ENCODE data around the gene DGKI. TPM values are rescaled to one million over a fixed set of nuclear protein-coding genes. Genes with fewer than 3 reads are reported as not detected.

DGKI gene
- polyA plus RNA-seq, 2 of the 4 experiments (the other 2 are of a cell fraction) = 0.05 to 0.08 TPM

DNA sequence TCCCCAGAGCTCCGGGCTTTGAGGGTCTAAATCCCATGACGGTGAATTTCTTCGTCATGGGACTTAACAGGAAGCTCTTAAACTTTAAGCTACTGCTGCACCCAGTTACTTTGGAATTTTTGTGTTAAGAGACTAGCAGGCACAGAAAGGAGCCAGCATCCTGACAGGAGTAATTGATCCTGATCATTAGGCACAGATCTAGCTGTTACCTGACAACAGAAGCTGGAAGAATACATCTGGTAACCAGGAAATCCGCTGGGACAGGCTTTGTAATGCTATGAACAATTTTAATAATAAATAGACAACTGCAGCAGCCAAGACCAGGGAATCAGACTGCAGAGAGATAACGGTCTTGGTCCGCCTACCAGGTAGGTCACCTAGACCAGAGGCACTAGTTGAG is 210.9 kb downstream of the DGKI start:
- TF ChIP-seq KDM5A (IDR thresholded peaks at IDR 0.05) (no peak), POLR2A (IDR thresholded peaks at IDR 0.05; ENCODE audit: low read length) (no peak), PHF8 (IDR thresholded peaks at IDR 0.05; ENCODE audit: borderline replicate concordance, low read depth) (no peak), ZNF302 (CRISPR knock-in tag; IDR thresholded peaks at IDR 0.05) (no peak), SMC3 (IDR thresholded peaks at IDR 0.05) (no peak)
- TF ChIP-seq, protein P1, sequence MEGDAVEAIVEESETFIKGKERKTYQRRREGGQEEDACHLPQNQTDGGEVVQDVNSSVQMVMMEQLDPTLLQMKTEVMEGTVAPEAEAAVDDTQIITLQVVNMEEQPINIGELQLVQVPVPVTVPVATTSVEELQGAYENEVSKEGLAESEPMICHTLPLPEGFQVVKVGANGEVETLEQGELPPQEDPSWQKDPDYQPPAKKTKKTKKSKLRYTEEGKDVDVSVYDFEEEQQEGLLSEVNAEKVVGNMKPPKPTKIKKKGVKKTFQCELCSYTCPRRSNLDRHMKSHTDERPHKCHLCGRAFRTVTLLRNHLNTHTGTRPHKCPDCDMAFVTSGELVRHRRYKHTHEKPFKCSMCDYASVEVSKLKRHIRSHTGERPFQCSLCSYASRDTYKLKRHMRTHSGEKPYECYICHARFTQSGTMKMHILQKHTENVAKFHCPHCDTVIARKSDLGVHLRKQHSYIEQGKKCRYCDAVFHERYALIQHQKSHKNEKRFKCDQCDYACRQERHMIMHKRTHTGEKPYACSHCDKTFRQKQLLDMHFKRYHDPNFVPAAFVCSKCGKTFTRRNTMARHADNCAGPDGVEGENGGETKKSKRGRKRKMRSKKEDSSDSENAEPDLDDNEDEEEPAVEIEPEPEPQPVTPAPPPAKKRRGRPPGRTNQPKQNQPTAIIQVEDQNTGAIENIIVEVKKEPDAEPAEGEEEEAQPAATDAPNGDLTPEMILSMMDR (IDR thresholded peaks at IDR 0.05) = no peak
- DNase-seq (ENCODE audit: low read depth in 1 of 2, low spot score in 1 of 2) = no peak
- Histone ChIP-seq H3K4me3 (no peak overlapping the region), H3K9me3 (no peaks in the 10 kb centered on the region), H3K4me1 (no peaks in the 10 kb centered on the region), H3K4me2 (no peak overlapping the region), H3K27ac (no peak overlapping the region)
- POLR2A ChIA-PET = no interaction called here
- FAIRE-seq = no peak
- no peak for ATAC-seq
- 27% methylated on average over 6 of the region's 6 CpGs for WGBS (ENCODE audit: missing lambda C conversion rate)
- CTCF ChIA-PET = interaction anchor here (1.0 to 2.0 kb wide), 4 partner anchors 20 to 268 kb away, joined by 3 to 9 read pairs (median 4); no protein-coding TSS in a partner anchor

DNA sequence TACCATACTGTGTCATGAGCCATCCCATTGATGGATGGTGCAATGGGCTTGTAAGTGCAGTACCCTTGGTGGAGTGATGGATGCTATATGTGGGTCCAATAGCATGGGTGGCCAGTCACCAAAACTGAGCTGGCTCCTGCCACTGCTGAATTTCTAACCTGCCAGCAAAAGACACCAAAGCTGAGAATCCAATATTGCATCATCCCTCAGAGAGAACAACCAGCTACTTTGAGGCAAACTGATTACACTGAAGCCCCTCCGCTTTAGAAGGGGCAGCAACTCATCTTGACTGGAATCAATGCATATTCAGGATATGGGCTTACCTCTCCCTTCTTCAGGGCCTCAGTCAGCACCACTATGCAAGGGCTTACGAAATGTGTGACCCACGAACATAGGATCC is 211.6 kb downstream of the DGKI start:
- Histone ChIP-seq H3K27ac (no peak overlapping the region), H3K4me1 (no peaks in the 10 kb centered on the region), H3K9me3 (no peaks in the 10 kb centered on the region), H3K4me3 (no peak overlapping the region), H3K4me2 (no peak overlapping the region)
- WGBS (ENCODE audit: missing lambda C conversion rate) = 10% methylated on average over 3 of the region's 3 CpGs
- no peak for ATAC-seq
- no peak for FAIRE-seq
- no peak for DNase-seq (ENCODE audit: low read depth in 1 of 2, low spot score in 1 of 2)
- TF ChIP-seq RAD21 (conservative IDR thresholded peaks at IDR 0.05 in 1 of 2, IDR thresholded peaks at IDR 0.05 in 1 of 2) = no peak
- TF ChIP-seq, protein P2, sequence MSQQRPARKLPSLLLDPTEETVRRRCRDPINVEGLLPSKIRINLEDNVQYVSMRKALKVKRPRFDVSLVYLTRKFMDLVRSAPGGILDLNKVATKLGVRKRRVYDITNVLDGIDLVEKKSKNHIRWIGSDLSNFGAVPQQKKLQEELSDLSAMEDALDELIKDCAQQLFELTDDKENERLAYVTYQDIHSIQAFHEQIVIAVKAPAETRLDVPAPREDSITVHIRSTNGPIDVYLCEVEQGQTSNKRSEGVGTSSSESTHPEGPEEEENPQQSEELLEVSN (IDR thresholded peaks at IDR 0.05; ENCODE audit: borderline replicate concordance, low read depth) = no peak
- POLR2A ChIA-PET = no interaction called here
- CTCF ChIA-PET = interaction anchor here (1.3 to 1.6 kb wide), 3 partner anchors 9 to 43 kb away, joined by 3 to 4 read pairs (median 4); no protein-coding TSS in a partner anchor

DNA sequence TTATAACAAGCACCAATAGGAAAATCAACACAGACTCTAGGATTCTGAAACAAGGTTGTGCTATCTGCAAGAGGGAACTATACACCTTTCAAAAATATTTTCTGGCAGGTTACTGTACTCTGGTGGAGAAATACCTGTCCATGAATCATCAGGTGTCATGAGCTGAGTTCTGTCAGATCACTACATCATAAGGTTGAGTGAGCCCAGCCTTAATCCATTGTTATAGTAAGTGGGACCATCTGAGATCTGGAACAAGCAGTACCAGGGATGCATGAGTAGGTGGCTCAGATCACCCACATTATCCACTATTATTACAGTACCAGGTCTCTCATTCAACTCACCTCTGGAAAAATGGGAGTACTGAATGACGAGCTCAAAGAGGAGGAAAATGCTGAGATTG is 212.4 kb downstream of the DGKI start:
- DNase-seq (ENCODE audit: low read depth in 1 of 2, low spot score in 1 of 2) (no peak), FAIRE-seq (no peak), ATAC-seq (no peak)
- H3K4me1 ChIP-seq = no peaks in the 10 kb centered on the region
- H3K4me3 ChIP-seq = no peak overlapping the region
- H3K9me3 ChIP-seq = no peaks in the 10 kb centered on the region
- no peak overlapping the region for H3K4me2 ChIP-seq
- ChIA-PET POLR2A (no interaction called here), CTCF (interaction anchor here (1.6 kb wide), 1 partner anchor 8 kb away, joined by 4 read pairs; no protein-coding TSS in a partner anchor)
- H3K27ac ChIP-seq = no peak overlapping the region
- 9% methylated on average over 1 of the region's 1 CpG for WGBS (ENCODE audit: missing lambda C conversion rate)
- no peak for TF ChIP-seq BHLHE40 (IDR thresholded peaks at IDR 0.05; ENCODE audit: low read depth, low read length)
- TF ChIP-seq, protein P1 (IDR thresholded peaks at IDR 0.05) = no peak
- TF ChIP-seq CHD4 (IDR thresholded peaks at IDR 0.05; ENCODE audit: borderline replicate concordance) = no peak
- no peak for TF ChIP-seq HEYL (CRISPR knock-in tag; IDR thresholded peaks at IDR 0.05)
- TF ChIP-seq FOXS1 (CRISPR knock-in tag; IDR thresholded peaks at IDR 0.05) = no peak
- TF ChIP-seq MAFK (IDR thresholded peaks at IDR 0.05; ENCODE audit: partially characterized antibody) = no peak
- no peak for TF ChIP-seq ESRRA (IDR thresholded peaks at IDR 0.05; ENCODE audit: borderline replicate concordance, low read length)
- TF ChIP-seq RARB (CRISPR knock-in tag; IDR thresholded peaks at IDR 0.05) = no peak
- no peak for TF ChIP-seq HOXB13 (CRISPR knock-in tag; IDR thresholded peaks at IDR 0.05; ENCODE audit: low read depth)
- TF ChIP-seq NPAS2 (CRISPR knock-in tag; IDR thresholded peaks at IDR 0.05; ENCODE audit: borderline replicate concordance) = no peak
- TF ChIP-seq, protein P3, sequence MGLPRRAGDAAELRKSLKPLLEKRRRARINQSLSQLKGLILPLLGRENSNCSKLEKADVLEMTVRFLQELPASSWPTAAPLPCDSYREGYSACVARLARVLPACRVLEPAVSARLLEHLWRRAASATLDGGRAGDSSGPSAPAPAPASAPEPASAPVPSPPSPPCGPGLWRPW (IDR thresholded peaks at IDR 0.05) = no peak
- TF ChIP-seq POLR2AphosphoS2 (conservative IDR thresholded peaks at IDR 0.05; ENCODE audit: low read length) = no peak
- TF ChIP-seq EHF (CRISPR knock-in tag; IDR thresholded peaks at IDR 0.05) = no peak
- TF ChIP-seq RAD21 (conservative IDR thresholded peaks at IDR 0.05 in 1 of 2, IDR thresholded peaks at IDR 0.05 in 1 of 2) = no peak
